SK-N-MC (cell line): ENCODE data around the gene PLXNA4.

ENCODE experiments used
- DNase-seq: peaks from one replicate; pipeline ENCODE4 v3.0.0-alpha.2; 2011; ENCODE audit warnings: low read depth, low spot score
- H3K27ac ChIP-seq: fragments of 200-600 bp; sonication (generic); 2 replicates; pipeline ENCODE4 v1.5.1; 2016; ENCODE audit warnings: mixed run types
- H3K36me3 ChIP-seq: fragments of 200-600 bp; sonication (generic); 2 replicates; pipeline ENCODE4 v1.6.1; 2017; ENCODE audit warnings: antibody characterized with exemption, low read length, mixed read lengths; ENCODE audit not compliant: insufficient read depth
- H3K4me3 ChIP-seq: fragments of 200-600 bp; sonication (generic); 2 replicates; pipeline ENCODE4 v1.5.1; 2016
- H3K9ac ChIP-seq: fragments of 200-600 bp; sonication (generic); 2 replicates; pipeline ENCODE4 v1.8.0; 2017; ENCODE audit warnings: mixed run types, mixed read lengths; ENCODE audit not compliant: insufficient read length
- H3K9me3 ChIP-seq: fragments of 200-600 bp; sonication (generic); 2 replicates; pipeline ENCODE4 v1.6.1; 2017; ENCODE audit warnings: low read depth, mild to moderate bottlenecking, antibody characterized with exemption, low read length, moderate library complexity, mixed read lengths
- EZH2 ChIP-seq: fragments of 200-600 bp; sonication (generic); IDR thresholded peaks from one replicate; pipeline ENCODE4 v1.6.1; 2017; ENCODE audit warnings: antibody characterized with exemption
- FOXP2 ChIP-seq: optimal IDR thresholded peaks from 2 replicates; pipeline ENCODE3; 2011; ENCODE audit warnings: mild to moderate bottlenecking, moderate library complexity; ENCODE audit not compliant: insufficient read depth; ENCODE audit errors: extremely low read length, control extremely low read depth
- POLR2AphosphoS5 ChIP-seq: IDR thresholded peaks from 2 replicates; pipeline ENCODE4 v1.6.1; 2012; ENCODE audit warnings: mild to moderate bottlenecking, low read depth, low read length, borderline replicate concordance

The PLXNA4 gene

GRCh38 chr7:132347123-132347522 is 229.1 kb downstream of the PLXNA4 start:
- DNase-seq = no peak
- Histone ChIP-seq H3K4me3 (no peak overlapping the region), H3K9ac (no peak overlapping the region), H3K36me3 (no peaks in the 10 kb centered on the region), H3K9me3 (no peaks in the 10 kb centered on the region), H3K27ac (no peak overlapping the region)
- no peak for TF ChIP-seq POLR2AphosphoS5
- TF ChIP-seq FOXP2 = no peak
- no peak for TF ChIP-seq EZH2

GRCh38 chr7:132345543-132346129 is 230.6 kb downstream of the PLXNA4 start:
- no peak for DNase-seq
- Histone ChIP-seq H3K27ac (no peak overlapping the region), H3K36me3 (no peaks in the 10 kb centered on the region), H3K9ac (no peak overlapping the region), H3K9me3 (no peaks in the 10 kb centered on the region), H3K4me3 (no peak overlapping the region)
- TF ChIP-seq POLR2AphosphoS5 (no peak), EZH2 (no peak), FOXP2 (no peak)

- Histone ChIP-seq H3K4me3 (no peak overlapping the region), H3K27ac (no peak overlapping the region), H3K9ac (no peak overlapping the region), H3K9me3 (no peaks in the 10 kb centered on the region), H3K36me3 (no peaks in the 10 kb centered on the region)
- TF ChIP-seq FOXP2 (no peak), POLR2AphosphoS5 (no peak), EZH2 (no peak)
- DNase-seq = no peak
Observed at GRCh38 chr7:132345030-132345429, 231.2 kb downstream of the PLXNA4 start.

- Histone ChIP-seq H3K4me3 (no peak overlapping the region), H3K9ac (no peak overlapping the region), H3K9me3 (no peaks in the 10 kb centered on the region), H3K27ac (no peak overlapping the region), H3K36me3 (no peaks in the 10 kb centered on the region)
- no peak for DNase-seq
- no peak for TF ChIP-seq POLR2AphosphoS5
- TF ChIP-seq FOXP2 = no peak
- TF ChIP-seq EZH2 = no peak
Observed at GRCh38 chr7:132343199-132343598, 233.1 kb downstream of the PLXNA4 start.

GRCh38 chr7:132337450-132338080 is 238.7 kb downstream of the PLXNA4 start:
- no peak overlapping the region for H3K9ac ChIP-seq
- TF ChIP-seq EZH2 = no peak
- TF ChIP-seq FOXP2 = no peak
- TF ChIP-seq POLR2AphosphoS5 = no peak
- no peaks in the 10 kb centered on the region for H3K9me3 ChIP-seq
- no peak for DNase-seq
- no peak overlapping the region for H3K4me3 ChIP-seq
- H3K27ac ChIP-seq = no peak overlapping the region
- no peaks in the 10 kb centered on the region for H3K36me3 ChIP-seq

- TF ChIP-seq POLR2AphosphoS5 (no peak), FOXP2 (no peak), EZH2 (no peak)
- no peaks in the 10 kb centered on the region for H3K9me3 ChIP-seq
- no peak for DNase-seq
- H3K27ac ChIP-seq = no peak overlapping the region
- no peaks in the 10 kb centered on the region for H3K36me3 ChIP-seq
- H3K4me3 ChIP-seq = no peak overlapping the region
- no peak overlapping the region for H3K9ac ChIP-seq
Observed at GRCh38 chr7:132336797-132337196, 239.5 kb downstream of the PLXNA4 start.

GRCh38 chr7:132333301-132333700 is 243.0 kb downstream of the PLXNA4 start:
- TF ChIP-seq FOXP2 (no peak), EZH2 (no peak), POLR2AphosphoS5 (no peak)
- H3K4me3 ChIP-seq = no peak overlapping the region
- DNase-seq = no peak
- H3K36me3 ChIP-seq = no peaks in the 10 kb centered on the region
- no peaks in the 10 kb centered on the region for H3K9me3 ChIP-seq
- H3K27ac ChIP-seq = no peak overlapping the region
- no peak overlapping the region for H3K9ac ChIP-seq

- Histone ChIP-seq H3K36me3 (no peaks in the 10 kb centered on the region), H3K27ac (no peak overlapping the region), H3K9ac (no peak overlapping the region), H3K4me3 (no peak overlapping the region), H3K9me3 (no peaks in the 10 kb centered on the region)
- no peak for TF ChIP-seq POLR2AphosphoS5
- no peak for TF ChIP-seq FOXP2
- TF ChIP-seq EZH2 = no peak
- DNase-seq = no peak
Observed at GRCh38 chr7:132328760-132329159, 247.5 kb downstream of the PLXNA4 start.
